NK-92 treated with Interleukin-12 subunit alpha and Interleukin-12 subunit beta, amount 100 ng/mL, for 24 hours (cell line): ENCODE data around the gene SLK.

ENCODE experiments used
- DNase-seq: peaks from one replicate; lab custom pipeline; 2025; lab: John Stamatoyannopoulos, UW

Gene SLK

DNA sequence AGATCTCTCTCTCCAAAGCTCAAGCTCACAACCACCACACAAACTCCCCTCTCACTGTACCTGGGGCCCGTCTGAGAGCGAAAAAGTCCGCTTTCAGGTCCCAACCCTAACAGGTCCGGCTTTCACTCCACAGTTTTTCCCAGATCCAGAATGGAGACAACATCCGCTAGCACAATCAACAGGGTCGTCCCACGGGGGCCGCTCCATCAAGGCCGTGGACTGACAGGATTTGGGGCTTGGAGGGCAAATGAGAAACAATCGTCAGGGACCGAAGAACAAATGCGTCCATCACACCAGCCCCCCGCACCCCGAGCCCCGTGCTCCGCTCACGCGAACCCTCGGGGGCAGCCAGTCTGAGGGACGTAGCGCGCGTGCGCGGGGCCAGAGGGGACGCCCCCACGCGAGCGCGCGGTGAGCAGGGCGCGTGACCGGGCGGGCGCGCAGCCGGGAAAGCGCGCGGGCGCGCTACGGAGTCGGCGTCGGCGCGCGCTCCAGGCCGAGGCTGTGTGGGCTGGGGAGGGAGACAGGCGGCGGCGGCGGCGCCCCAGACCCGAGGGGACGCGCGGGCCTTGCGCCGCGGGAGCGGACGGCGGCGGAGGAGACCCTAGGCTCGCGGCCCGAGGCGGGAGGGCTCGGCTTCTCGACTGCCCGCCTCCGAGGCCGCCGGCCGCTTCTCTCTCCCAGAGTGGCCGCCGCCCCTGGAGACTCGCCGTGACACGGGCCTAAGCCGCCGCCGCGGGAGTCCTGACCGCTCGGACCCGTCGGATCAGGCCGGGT lies at the start of gene SLK:
Gene SLK, plus strand, starts transcription at position 470 of the 777 bp plus-strand sequence. CDS start 606 bp downstream, outside the sequence.
- DNase-seq = peak; percentile 80

GRCh38 chr10:103917302-103918052 lies 49.5 kb upstream of the SLK start:
- DNase-seq = no peak

DNA sequence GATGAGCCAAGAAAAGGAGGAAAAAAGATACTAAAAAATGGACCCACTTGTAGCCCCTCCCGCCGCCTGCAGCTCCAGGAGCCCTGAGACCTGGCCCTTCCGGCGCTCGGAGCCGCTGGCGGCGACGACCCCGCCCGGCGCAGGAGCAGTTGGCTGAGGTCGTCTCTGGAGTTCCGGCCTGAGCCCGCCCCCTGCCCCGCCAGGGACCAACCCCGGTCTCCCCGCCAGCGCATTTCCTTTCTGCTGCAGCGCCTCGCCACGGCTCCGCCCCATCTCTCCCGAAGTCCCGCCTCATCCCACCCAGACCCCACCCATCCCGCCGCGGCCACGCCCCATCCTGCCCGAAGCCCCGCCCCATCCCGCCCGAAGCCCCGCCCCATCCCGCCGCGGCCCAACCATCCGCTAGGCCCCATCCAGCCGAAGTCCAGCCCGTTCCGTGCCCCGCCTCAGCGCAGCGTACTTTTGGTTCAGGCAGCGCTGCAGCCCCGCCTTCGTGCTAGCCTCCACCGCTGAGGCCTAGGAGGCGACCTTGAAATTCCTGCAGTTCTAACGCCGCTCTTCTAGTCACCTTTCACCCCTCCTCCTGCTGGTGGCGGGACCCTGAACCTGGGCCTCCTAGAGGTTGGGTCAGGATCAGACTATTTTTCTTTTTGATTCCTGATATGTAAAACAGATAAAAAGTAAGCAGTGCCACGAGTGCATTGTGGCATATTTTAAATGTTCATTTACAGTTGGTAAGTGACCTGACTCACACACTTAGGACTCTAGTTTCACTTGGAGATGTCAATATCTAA lies 48.7 kb upstream of the SLK start, which contains the start of gene STN1:
Gene STN1, minus strand, starts transcription at position 132 of the 794 bp plus-strand sequence. CDS start 590 bp downstream, outside the sequence.
- DNase-seq = peak; percentile 100

DNA sequence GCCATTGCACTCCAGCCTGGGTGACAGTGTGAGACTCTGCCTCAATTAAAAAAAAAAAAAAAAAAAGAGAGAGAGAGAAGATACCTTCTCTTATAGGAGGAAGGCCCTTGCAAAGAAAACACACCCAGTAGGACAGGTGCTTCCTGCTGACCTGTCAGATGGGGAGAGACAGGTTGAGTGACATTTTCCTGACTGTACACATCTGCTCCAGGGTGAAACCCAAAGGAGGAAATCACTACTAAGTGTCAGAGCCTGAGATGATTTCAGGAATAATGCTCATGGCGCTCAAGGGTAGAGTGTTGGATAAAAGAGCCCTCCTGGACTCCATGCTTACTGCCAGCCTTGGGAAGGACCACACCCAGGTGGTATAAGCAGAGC lies 47.3 kb upstream of the SLK start:
- no peak for DNase-seq

- DNase-seq = no peak
Observed at GRCh38 chr10:103921248-103921647, 45.7 kb upstream of the SLK start.

- no peak for DNase-seq
Observed at GRCh38 chr10:103921750-103922195, 45.2 kb upstream of the SLK start.

- no peak for DNase-seq
Observed at GRCh38 chr10:103922659-103923058, 44.3 kb upstream of the SLK start.

GRCh38 chr10:103923502-103923901 lies 43.4 kb upstream of the SLK start:
- DNase-seq = no peak

DNA sequence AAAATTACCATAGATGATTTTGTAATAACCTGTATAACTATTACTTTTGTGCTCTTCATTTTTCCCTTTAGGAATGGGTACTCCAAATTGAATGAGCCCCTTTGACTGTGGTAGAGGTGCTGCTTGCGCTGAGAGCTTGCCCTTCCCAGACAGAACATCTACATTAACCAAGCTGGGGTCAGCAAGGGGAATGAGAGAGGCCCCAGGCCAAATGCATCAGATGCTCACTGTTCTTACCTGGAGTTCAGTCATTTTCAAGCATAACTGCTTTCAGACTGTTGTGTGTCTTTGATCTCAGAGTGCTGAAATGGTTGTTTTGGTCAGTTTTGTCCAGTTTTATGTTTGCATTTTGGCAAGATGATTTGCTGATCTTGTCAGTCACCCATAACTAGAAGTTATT lies 41.3 kb upstream of the SLK start:
- DNase-seq = no peak

GRCh38 chr10:103926722-103927319 lies 40.1 kb upstream of the SLK start:
- DNase-seq = no peak

GRCh38 chr10:103928784-103929183 lies 38.2 kb upstream of the SLK start:
- no peak for DNase-seq

GRCh38 chr10:103929381-103929921 lies 37.5 kb upstream of the SLK start:
- DNase-seq = no peak

GRCh38 chr10:103930449-103930848 lies 36.5 kb upstream of the SLK start:
- no peak for DNase-seq

- no peak for DNase-seq
Observed at GRCh38 chr10:103930881-103931280, 36.1 kb upstream of the SLK start.

DNA sequence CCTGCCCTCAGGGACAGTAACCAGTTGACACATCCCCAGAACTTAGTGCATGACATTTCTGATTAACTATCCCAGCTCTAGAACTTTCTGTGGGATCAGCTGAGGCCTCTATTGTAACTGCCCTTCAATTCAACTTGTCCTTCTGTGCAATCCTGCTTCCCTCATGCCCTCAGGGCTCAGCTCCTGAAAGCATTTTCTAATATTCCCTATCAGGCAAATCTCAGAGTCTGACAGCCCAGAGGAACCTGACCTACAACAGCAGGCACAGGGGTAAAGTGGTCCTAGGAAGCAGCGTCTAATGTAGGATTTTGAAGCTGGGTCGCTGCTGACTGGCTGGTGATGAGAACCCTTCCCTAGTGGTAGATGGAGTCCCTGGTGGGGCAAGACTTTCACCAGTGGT lies 35.3 kb upstream of the SLK start:
- no peak for DNase-seq

GRCh38 chr10:103932271-103932670 lies 34.7 kb upstream of the SLK start:
- DNase-seq = no peak

- DNase-seq = no peak
Observed at GRCh38 chr10:103932971-103933370, 34.0 kb upstream of the SLK start.

GRCh38 chr10:103933557-103934121 lies 33.3 kb upstream of the SLK start:
- no peak for DNase-seq

- DNase-seq = no peak
Observed at GRCh38 chr10:103934308-103934707, 32.6 kb upstream of the SLK start.

DNA sequence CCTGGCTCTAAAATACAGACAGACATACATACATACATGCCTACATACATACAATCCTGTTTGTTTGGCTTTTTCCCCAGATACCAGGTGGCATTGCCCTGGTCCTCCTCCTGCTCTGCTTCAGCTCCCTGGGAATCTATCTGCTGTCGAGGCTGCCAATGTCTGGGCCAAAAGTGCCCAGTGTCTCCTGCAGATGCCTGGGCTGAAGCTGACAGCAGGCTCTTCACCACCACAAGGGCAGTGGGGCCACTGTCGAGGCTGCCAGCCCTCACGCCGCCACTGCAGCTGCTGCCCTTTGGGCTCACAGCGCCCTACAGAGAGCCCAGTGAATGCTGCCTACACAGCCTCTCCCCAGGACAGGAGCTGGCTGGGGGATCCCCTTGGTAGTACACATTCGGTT lies 30.9 kb upstream of the SLK start:
- DNase-seq = no peak

GRCh38 chr10:103939522-103939921 lies 27.4 kb upstream of the SLK start:
- no peak for DNase-seq
